Sciatic nerve (tissue), 2 donors: ENCODE measurements around the gene MYADML2. TPM values are rescaled to one million over a fixed set of nuclear protein-coding genes. Genes with fewer than 3 reads are reported as not detected.
"Not testable (repeated sequence)": the region's sequence is repeated elsewhere in the genome, so short reads cannot be mapped to it uniquely, and the experiment has no call there.

Experiments used
- ATAC-seq: fragments of 200-7000 bp; cut with Tn5 transposase; one replicate; pipeline ENCODE4 v1.9.1; 2020; ENCODE audit warnings: mild to moderate bottlenecking, moderate library complexity
- DNase-seq: peaks from one replicate; pipeline ENCODE4 v3.0.0-alpha.2; 2020; ENCODE audit warnings: low spot score
- intact Hi-C: fragments of 100-400 bp; cut with DNase I; formaldehyde crosslinking; loops from one replicate; pipeline ENCODE4 v1.14.2; 2022
- total RNA-seq: library from RNA; stranded (reverse); fragmentation: NEBNext Ultra II Directional; extraction: Animal tissue kit (Norgen Biotek cat#: 25700); gene quantifications from one replicate; pipeline ENCODE4 v1.2.1, GENCODE V29; 2021
- donor health status: DM: no; HTN: no; CAD: no.
- donor health status: DM: no; HTN: no; CAD: no.

MYADML2 gene
- total RNA-seq, 1 donor from 2014 or later = not detected

- ATAC-seq (no peak), DNase-seq (no peak)
- intact Hi-C loops = no loop called here
Observed at GRCh38 chr17:81961521-81962498, 14.8 kb upstream of the MYADML2 start.

GRCh38 chr17:81961087-81961511 lies 14.1 kb upstream of the MYADML2 start, which contains the start of gene NOTUM:
Gene NOTUM (minus strand): TSS chr17:81961187. CDS start chr17:81960909, 278 bp downstream.
- no peak for DNase-seq
- intact Hi-C loops = no loop called here
- ATAC-seq = no peak

- intact Hi-C loops = no loop called here
- no peak for DNase-seq
- no peak for ATAC-seq
Observed at GRCh38 chr17:81960130-81960958, 13.3 kb upstream of the MYADML2 start.

GRCh38 chr17:81959362-81960129 lies 12.5 kb upstream of the MYADML2 start:
- ATAC-seq (peak; percentile 78), DNase-seq (peak; percentile 85)
- intact Hi-C loops = loop anchor here (1.0 to 5.0 kb wide), 2 partner anchors 61 to 193 kb away; no protein-coding TSS in a partner anchor

GRCh38 chr17:81958633-81959342 lies 11.8 kb upstream of the MYADML2 start:
- ATAC-seq = no peak
- no peak for DNase-seq
- intact Hi-C loops = loop anchor here (1.0 to 5.0 kb wide), 2 partner anchors 62 to 194 kb away; no protein-coding TSS in a partner anchor

- DNase-seq (no peak), ATAC-seq (no peak)
- intact Hi-C loops = loop anchor here (5.0 kb wide), 1 partner anchor 194 kb away; no protein-coding TSS in a partner anchor
Observed at GRCh38 chr17:81957691-81958432, 10.8 kb upstream of the MYADML2 start.

GRCh38 chr17:81956607-81957589 lies 9.9 kb upstream of the MYADML2 start:
- DNase-seq (no peak), ATAC-seq (no peak)
- intact Hi-C loops = loop anchor here (5.0 kb wide), 1 partner anchor 195 kb away; no protein-coding TSS in a partner anchor

GRCh38 chr17:81955756-81956544 lies 8.9 kb upstream of the MYADML2 start:
- ATAC-seq (no peak), DNase-seq (no peak)
- intact Hi-C loops = loop anchor here (5.0 kb wide), 1 partner anchor 196 kb away; no protein-coding TSS in a partner anchor

GRCh38 chr17:81955058-81955681 lies 8.1 kb upstream of the MYADML2 start:
- no peak for ATAC-seq
- no peak for DNase-seq
- intact Hi-C loops = loop anchor here (5.0 kb wide), 1 partner anchor 197 kb away; no protein-coding TSS in a partner anchor

- DNase-seq = no peak
- intact Hi-C loops = loop anchor here (5.0 kb wide), 1 partner anchor 198 kb away; no protein-coding TSS in a partner anchor
- no peak for ATAC-seq
Observed at GRCh38 chr17:81954131-81955057, 7.4 kb upstream of the MYADML2 start.

GRCh38 chr17:81953443-81953842 lies 6.4 kb upstream of the MYADML2 start:
- intact Hi-C loops, DNase-seq, ATAC-seq: not testable (repeated sequence)

- DNase-seq (no peak), ATAC-seq (peak; percentile 9)
- intact Hi-C loops = no loop called here
Observed at GRCh38 chr17:81952792-81953228, 5.8 kb upstream of the MYADML2 start.

- intact Hi-C loops = no loop called here
- no peak for ATAC-seq
- DNase-seq = no peak
Observed at GRCh38 chr17:81951785-81952684, 5.0 kb upstream of the MYADML2 start.
